H1 (cell line): ENCODE measurements around the gene TPD52L1. TPM values are rescaled to one million over a fixed set of nuclear protein-coding genes. Genes with fewer than 3 reads are reported as not detected.
"Not testable (repeated sequence)": the region's sequence is repeated elsewhere in the genome, so short reads cannot be mapped to it uniquely, and the experiment has no call there.

Experiments
- CTCF ChIA-PET: fragments of 300-600 bp; sonication (Branson Sonifier 250); formaldehyde crosslinking; loops from one replicate; lab custom pipeline; 2021; ENCODE audit not compliant: partially characterized antibody; lab: Charles Lee
- POLR2A ChIA-PET: fragments of 300-600 bp; sonication (Branson Sonifier 250); formaldehyde crosslinking; loops from one replicate; lab custom pipeline; 2021; ENCODE audit warnings: inconsistent platforms; ENCODE audit not compliant: partially characterized antibody; lab: Charles Lee
- DNase-seq, 2 experiments: peaks; one replicate each; pipeline versions ENCODE4 v3.0.0 to v3.0.0-alpha.2; 2010 to 2022; ENCODE audit warnings: low spot score in 2 of 2, low read depth in 1 of 2, mixed read lengths in 1 of 2
- FAIRE-seq: peaks from 2 replicates; lab custom pipeline; 2011; peaks lifted over from hg19 to GRCh38; lab: Jason Lieb, UNC
- H2AFZ ChIP-seq: 2 replicates; pipeline ENCODE4 v1.8.1; 2012; ENCODE audit warnings: low read length, inconsistent platforms
- H2AK5ac ChIP-seq: 2 replicates; pipeline ENCODE4 v1.6.1; 2013; ENCODE audit warnings: low read depth, low read length
- H2BK120ac ChIP-seq: replicated peaks from 2 replicates; pipeline ENCODE3; 2013; ENCODE audit warnings: low read depth, low read length, inconsistent platforms
- H2BK12ac ChIP-seq: 2 replicates; pipeline ENCODE4 v1.6.1; 2013; ENCODE audit warnings: low read depth, low read length
- H2BK15ac ChIP-seq: 2 replicates; pipeline ENCODE4 v1.6.1; 2013; ENCODE audit warnings: low read length
- H2BK20ac ChIP-seq: 2 replicates; pipeline ENCODE4 v1.6.1; 2013; ENCODE audit warnings: low read length
- H2BK5ac ChIP-seq: 2 replicates; pipeline ENCODE4 v1.6.1; 2013; ENCODE audit warnings: low read depth, low read length
- H3K14ac ChIP-seq: 2 replicates; pipeline ENCODE4 v1.6.1; 2013; ENCODE audit warnings: inconsistent platforms; ENCODE audit not compliant: insufficient read length
- H3K18ac ChIP-seq: 2 replicates; pipeline ENCODE4 v1.6.1; 2013; ENCODE audit warnings: low read length; ENCODE audit errors: extremely low read depth
- H3K23ac ChIP-seq: 2 replicates; pipeline ENCODE4 v1.6.1; 2013; ENCODE audit warnings: inconsistent platforms; ENCODE audit not compliant: insufficient read length
- H3K23me2 ChIP-seq: 2 replicates; pipeline ENCODE4 v1.6.1; 2013; ENCODE audit warnings: low read depth, low read length
- H3K27ac ChIP-seq: 2 replicates; pipeline ENCODE4 v1.6.1; 2011; ENCODE audit warnings: low read depth, low read length, inconsistent platforms
- H3K27me3 ChIP-seq, 4 experiments: replicated peaks in 1 of 4; 1 replicate in 1 of 4; 2 replicates in 3 of 4; pipeline versions ENCODE4 v1.6.1 to v1.8.1; 2011 to 2013; ENCODE audit warnings: low read length in 3 of 4, mild to moderate bottlenecking in 3 of 4, inconsistent platforms in 2 of 4, mixed read lengths in 2 of 4, moderate library complexity in 1 of 4; ENCODE audit not compliant: control insufficient read depth in 3 of 4, insufficient read depth in 3 of 4; ENCODE audit errors: extremely low read depth in 1 of 4
- H3K36me3 ChIP-seq, 4 experiments: 2 replicates each; pipeline versions ENCODE4 v1.6.1 to v1.8.1; 2011 to 2013; ENCODE audit warnings: mild to moderate bottlenecking in 4 of 4, low read length in 3 of 4, moderate library complexity in 2 of 4, control low read depth in 1 of 4, inconsistent platforms in 1 of 4; ENCODE audit not compliant: insufficient read depth in 4 of 4, control insufficient read depth in 2 of 4
- H3K4ac ChIP-seq: replicated peaks from 2 replicates; pipeline ENCODE3; 2013; ENCODE audit warnings: low read length, low read depth, mixed read lengths, inconsistent platforms; ENCODE audit not compliant: insufficient read length
- H3K4me1 ChIP-seq, 4 experiments: replicated peaks in 1 of 4; 1 replicate in 1 of 4; 2 replicates in 3 of 4; pipeline versions ENCODE4 v1.6.1 to v1.8.1; 2011 to 2013; ENCODE audit warnings: low read length in 3 of 4, inconsistent platforms in 2 of 4, mixed read lengths in 1 of 4; ENCODE audit not compliant: insufficient read depth in 4 of 4, control insufficient read depth in 3 of 4
- H3K4me2 ChIP-seq, 2 experiments: 2 replicates each; pipeline versions ENCODE4 v1.6.1 to v1.8.1; 2011 to 2013; ENCODE audit warnings: low read depth in 2 of 2, low read length in 2 of 2, control low read depth in 1 of 2, inconsistent platforms in 1 of 2, mild to moderate bottlenecking in 1 of 2; ENCODE audit not compliant: insufficient read depth in 1 of 2
- H3K4me3 ChIP-seq, 4 experiments: fragments of 200-600, 300-600 bp in 1 of 4; sonication (generic), shearing (Covaris generic), sonication (Bioruptor Twin) in 1 of 4; 2 replicates each; pipeline versions ENCODE4 v1.5.1 to v1.8.1; 2011 to 2016; ENCODE audit warnings: low read length in 4 of 4, low read depth in 3 of 4, control low read depth in 2 of 4, inconsistent platforms in 2 of 4, mild to moderate bottlenecking in 2 of 4, mixed read lengths in 1 of 4, moderate library complexity in 1 of 4; ENCODE audit not compliant: insufficient read depth in 2 of 4; ENCODE audit errors: extremely low read depth in 1 of 4
- H3K56ac ChIP-seq: replicated peaks from 2 replicates; pipeline ENCODE3; 2013; ENCODE audit warnings: low read depth, mild to moderate bottlenecking, mixed read lengths, low read length, inconsistent platforms; ENCODE audit not compliant: insufficient read length
- H3K79me1 ChIP-seq: 2 replicates; pipeline ENCODE4 v1.6.1; 2013; ENCODE audit warnings: low read depth, low read length, control low read depth
- H3K79me2 ChIP-seq, 2 experiments: 2 replicates each; pipeline versions ENCODE4 v1.6.1 to v1.8.1; 2012 to 2013; ENCODE audit warnings: low read length in 2 of 2, mild to moderate bottlenecking in 2 of 2, inconsistent platforms in 1 of 2; ENCODE audit not compliant: insufficient read depth in 2 of 2, control insufficient read depth in 1 of 2
- H3K9ac ChIP-seq, 4 experiments: replicated peaks in 1 of 4; 1 replicate in 1 of 4; 2 replicates in 3 of 4; pipeline versions ENCODE4 v1.6.1 to v1.8.1; 2011 to 2013; ENCODE audit warnings: low read depth in 3 of 4, low read length in 3 of 4, control low read depth in 2 of 4, mild to moderate bottlenecking in 2 of 4, moderate library complexity in 2 of 4, inconsistent platforms in 1 of 4; ENCODE audit errors: extremely low read depth in 1 of 4
- H3K9me3 ChIP-seq, 2 experiments: 2 replicates each; pipeline versions ENCODE4 v1.6.1 to v1.8.1; 2012 to 2013; ENCODE audit warnings: mild to moderate bottlenecking in 2 of 2, moderate library complexity in 2 of 2, control low read depth in 1 of 2, inconsistent platforms in 1 of 2, low read depth in 1 of 2, low read length in 1 of 2, mixed read lengths in 1 of 2; ENCODE audit not compliant: insufficient read depth in 2 of 2
- H4K20me1 ChIP-seq, 2 experiments: replicated peaks in 1 of 2; 2 replicates each; pipeline versions ENCODE3 to v1.8.1; 2011 to 2013; ENCODE audit warnings: inconsistent platforms in 2 of 2, low read length in 2 of 2, mild to moderate bottlenecking in 1 of 2; ENCODE audit not compliant: insufficient read depth in 2 of 2, control insufficient read depth in 1 of 2
- H4K5ac ChIP-seq: 2 replicates; pipeline ENCODE4 v1.6.1; 2013; ENCODE audit warnings: low read length, low read depth, mixed read lengths, inconsistent platforms; ENCODE audit not compliant: insufficient read length
- H4K8ac ChIP-seq: 2 replicates; pipeline ENCODE4 v1.8.0; 2013; ENCODE audit warnings: mild to moderate bottlenecking, moderate library complexity, low read length, inconsistent platforms; ENCODE audit not compliant: insufficient read depth; ENCODE audit errors: extremely low read depth
- H4K91ac ChIP-seq: replicated peaks from 2 replicates; pipeline ENCODE3; 2013; ENCODE audit warnings: low read length, mixed read lengths, inconsistent platforms; ENCODE audit not compliant: insufficient read length
- WGBS, 2 experiments: shearing (Covaris generic) in 1 of 2; methylation state at CpG; one replicate each; pipeline versions ENCODE4 v1.1.6 to v1.1.7; 2013 to 2015; ENCODE audit warnings: low lambda C conversion rate in 2 of 2, mixed read lengths in 2 of 2, inconsistent platforms in 1 of 2, low coverage in 1 of 2, missing lambda C conversion rate in 1 of 2; ENCODE audit not compliant: insufficient replicate concordance in 2 of 2, insufficient coverage in 1 of 2, insufficient read length in 1 of 2; ENCODE audit errors: extremely low coverage in 1 of 2, missing lambda C conversion rate in 1 of 2; 5-methylcytosine and 5-hydroxymethylcytosine counted together
- polyA plus RNA-seq, 7 experiments: library from polyadenylated mRNA; depleted of rRNA in 3 of 7; stranded (reverse) in 5 of 7; unstranded in 2 of 7; fragments of >200 nt in 5 of 7; fragments of 200-250 nt in 2 of 7; gene quantifications; 1 replicate in 5 of 7; 2 replicates in 1 of 7; 4 replicates in 1 of 7; pipeline versions ENCODE4 v1.2.1 to v1.2.3, GENCODE V29; 2011 to 2013; ENCODE audit warnings: missing spikeins in 2 of 7, mixed read lengths in 2 of 7
- total RNA-seq: library from RNA; stranded (reverse); fragmentation: NEBNext Ultra II Directional; extraction: Animal tissue kit (Norgen Biotek cat#: 25700); gene quantifications from 2 replicates; pipeline ENCODE4 v1.2.1, GENCODE V29; 2021

Gene TPD52L1
- total and polyA plus RNA-seq, 2 of the 8 experiments (the other 6 are each of a cell fraction or from before 2014, with no cell fraction given) = 7.4 to 14.2 TPM

DNA sequence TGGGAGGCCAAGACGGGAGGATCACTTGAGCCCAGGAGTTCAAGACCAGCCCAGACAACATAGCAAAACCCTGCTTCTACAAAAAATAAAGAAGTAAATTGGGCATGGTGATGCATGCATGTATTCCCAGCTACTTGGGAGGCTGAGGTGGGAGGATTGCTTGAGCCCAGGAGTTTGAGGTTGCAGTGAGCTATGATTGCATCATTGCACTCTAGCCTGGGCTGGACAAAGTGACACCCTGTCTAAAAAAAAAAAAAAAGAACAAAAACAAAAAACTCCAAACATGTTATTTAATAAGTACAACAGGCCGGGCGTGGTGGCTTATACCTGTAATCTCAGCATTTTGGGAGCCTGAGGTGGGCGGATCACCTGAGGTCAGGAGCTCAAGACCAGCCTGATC lies 9.8 kb downstream of the TPD52L1 start:
- H2BK120ac ChIP-seq, H3K23me2 ChIP-seq, H4K91ac ChIP-seq, H2BK5ac ChIP-seq, H3K36me3 ChIP-seq, H3K23ac ChIP-seq, DNase-seq, H3K56ac ChIP-seq, FAIRE-seq, H3K79me2 ChIP-seq, H3K18ac ChIP-seq, H2AFZ ChIP-seq, H4K8ac ChIP-seq, H3K4me1 ChIP-seq, H3K27ac ChIP-seq, H4K5ac ChIP-seq, H2AK5ac ChIP-seq, H3K4ac ChIP-seq, H3K9me3 ChIP-seq, H3K4me3 ChIP-seq, POLR2A ChIA-PET, H3K27me3 ChIP-seq, H3K4me2 ChIP-seq, H3K79me1 ChIP-seq, H2BK15ac ChIP-seq, H2BK20ac ChIP-seq, H3K14ac ChIP-seq, H2BK12ac ChIP-seq, H3K9ac ChIP-seq, H4K20me1 ChIP-seq: not testable (repeated sequence)
- CTCF ChIA-PET = interaction anchor here (1.6 to 5.2 kb wide), 2 partner anchors 9 to 29 kb away, joined by 6 to 28 read pairs; partner anchors contain the start of gene TPD52L1
- 94% methylated on average over 4 of the region's 4 CpGs; no CpG with 5 or more reads in 1 of the 2 experiments for WGBS, 2 experiments
